ENCODE results near the gene PAQR8. TPM values are rescaled to one million over a fixed set of nuclear protein-coding genes. Genes with fewer than 3 reads are reported as not detected.
A peak's percentile ranks its signal among the peaks of the same experiment; 100 is the strongest.

PAQR8 gene
- total and polyA plus RNA-seq, 2 of the 13 experiments (the other 11 are each of a cell fraction or from before 2014, with no cell fraction given), result 37.7 to 50.7 TPM

GRCh38 chr6:52374247-52374646 is 12.3 kb downstream of the PAQR8 start:
- ATAC-seq (no peak), FAIRE-seq (no peak), DNase-seq (ENCODE audit: low spot score) (no peak)
- Histone ChIP-seq H2AFZ (ENCODE audit: low read length) (no peak overlapping the region), H3K79me2 (ENCODE audit: insufficient read depth, low read length) (peaks cover 83% of the 10 kb centered on the region), H4K20me1 (ENCODE audit: insufficient read depth, low read length) (peaks cover 29% of the 10 kb centered on the region), H3K4me1 (ENCODE audit: insufficient read depth, low read length) (peaks cover 89% of the 10 kb centered on the region), H3K4me3 (replicated peaks in 1 of 3; ENCODE audit: insufficient read depth in 1 of 3, low read depth in 2 of 3, low read length in 3 of 3) (no peak overlapping the region), H3K27ac (ENCODE audit: extremely low read length, insufficient read depth, low read length) (no peak overlapping the region), H3K36me3 (replicated peaks in 1 of 2; ENCODE audit: control insufficient read depth in 1 of 2, insufficient read depth in 2 of 2, low read length in 2 of 2) (peaks cover 2 to 15% of the 10 kb centered on the region in 2 experiments; a peak in 4 of 5 replicates), H3K4me2 (ENCODE audit: low read depth, low read length) (no peak overlapping the region), H3K27me3 (ENCODE audit: control insufficient read depth in 1 of 2, insufficient read depth in 2 of 2, low read length in 2 of 2) (no peaks in the 10 kb centered on the region), H3K9ac (ENCODE audit: insufficient read depth, low read depth, low read length) (no peak overlapping the region), H3K9me3 (ENCODE audit: low read length) (no peaks in the 10 kb centered on the region)
- in situ Hi-C loops (cut with HindIII; ENCODE audit: extremely low pct_ligation_motif_present, low pct_unique_long_range_greater_than_20kb) (no loop called here), intact Hi-C loops (cut with micrococcal nuclease; ENCODE audit: unreplicated experiment) (no loop called here)
- ChIA-PET POLR2A (interaction anchor here (1.3 kb wide), 1 partner anchor 89 kb away, joined by 3 read pairs; the partner anchor contains the start of gene MCM3), CTCF (ENCODE audit: low intra/inter-chr PET ratio, low total read pairs) (no interaction called here)
- BruUV-seq (replicated peaks), result no TSS peak
- no peak for TF ChIP-seq NKX3-1 (CRISPR knock-in tag; IDR thresholded peaks at IDR 0.05)
- no peak for TF ChIP-seq KAT2B (IDR thresholded peaks at IDR 0.05; ENCODE audit: borderline replicate concordance, low read depth, low read length)
- peak; percentile 47 for TF ChIP-seq RBM22 (optimal IDR thresholded peaks at IDR 0.05; ENCODE audit: low read length)
- no peak for TF ChIP-seq UBTF (CRISPR knock-in tag; IDR thresholded peaks at IDR 0.05)
- no peak for TF ChIP-seq ZNF383 (CRISPR knock-in tag; IDR thresholded peaks at IDR 0.05; ENCODE audit: borderline replicate concordance)
- no peak for TF ChIP-seq ATF5 (CRISPR knock-in tag; IDR thresholded peaks at IDR 0.05; ENCODE audit: low read depth)
- peak; percentile 93 for TF ChIP-seq ZNF121 (CRISPR knock-in tag; IDR thresholded peaks at IDR 0.05)
- TF ChIP-seq ZNF234 (CRISPR knock-in tag; conservative IDR thresholded peaks at IDR 0.05), result no peak
- no peak for TF ChIP-seq ZSCAN20 (CRISPR knock-in tag; IDR thresholded peaks at IDR 0.05; ENCODE audit: borderline replicate concordance)
- WGBS (ENCODE audit: low lambda C conversion rate), result 92% methylated on average over 4 of the region's 4 CpGs
